SK-N-SH (cell line): ENCODE data around the gene TTC28. TPM values are rescaled to one million over a fixed set of nuclear protein-coding genes. Genes with fewer than 3 reads are reported as not detected.

ENCODE experiments used
- CTCF ChIA-PET: fragments of 300-600, 350-600 bp; formaldehyde crosslinking; extraction: SDS; loops from one replicate; lab custom pipeline; 2021; lab: Yijun Ruan, JAX
- POLR2A ChIA-PET: fragments of 350-600 bp; sonication (Branson Sonifier 250); formaldehyde crosslinking; extraction: SDS; loops from one replicate; lab custom pipeline; 2020; ENCODE audit warnings: antibody characterized with exemption, inconsistent platforms; lab: Yijun Ruan, JAX
- DNase-seq: peaks from one replicate; pipeline ENCODE4 v3.0.0; 2012
- H2AFZ ChIP-seq: fragments of 200-600 bp; sonication (generic); 2 replicates; pipeline ENCODE4 v1.8.1; 2016; ENCODE audit warnings: antibody characterized with exemption, mild to moderate bottlenecking, low read depth
- H3F3A ChIP-seq: fragments of 200-600 bp; sonication (generic); replicated peaks from 2 replicates; pipeline ENCODE3; 2016; ENCODE audit warnings: antibody characterized with exemption, mild to moderate bottlenecking; ENCODE audit not compliant: insufficient read depth
- H3K27ac ChIP-seq, 2 experiments: fragments of 200-500 bp in 1 of 2; fragments of 200-600 bp in 1 of 2; sonication (Bioruptor generic) in 1 of 2; sonication (generic), shearing (Covaris generic) in 1 of 2; 2 replicates each; pipeline versions ENCODE4 v1.5.1 to v1.6.1; 2014 to 2016; ENCODE audit warnings: low read depth in 2 of 2, inconsistent platforms in 1 of 2, low read length in 1 of 2, mild to moderate bottlenecking in 1 of 2, mixed read lengths in 1 of 2
- H3K27me3 ChIP-seq: fragments of 200-600 bp; sonication (generic), shearing (Covaris generic); 2 replicates; pipeline ENCODE4 v1.6.1; 2016; ENCODE audit warnings: mixed run types; ENCODE audit not compliant: insufficient read depth
- H3K36me3 ChIP-seq, 2 experiments: fragments of 200-500 bp in 1 of 2; fragments of 200-600 bp in 1 of 2; sonication (Bioruptor generic) in 1 of 2; sonication (generic) in 1 of 2; replicated peaks in 1 of 2; 2 replicates each; pipeline versions ENCODE3 to v1.5.1; 2014 to 2016; ENCODE audit warnings: low read length in 1 of 2, mild to moderate bottlenecking in 1 of 2; ENCODE audit not compliant: insufficient read depth in 2 of 2, control insufficient read depth in 1 of 2
- H3K4me1 ChIP-seq, 2 experiments: fragments of 200-500 bp in 1 of 2; fragments of 200-600 bp in 1 of 2; sonication (Bioruptor generic) in 1 of 2; sonication (generic), shearing (Covaris generic) in 1 of 2; 2 replicates each; pipeline versions ENCODE4 v1.5.1 to v1.6.1; 2014 to 2016; ENCODE audit warnings: low read depth in 1 of 2, low read length in 1 of 2, mixed run types in 1 of 2; ENCODE audit not compliant: insufficient read depth in 2 of 2, control insufficient read depth in 1 of 2
- H3K4me2 ChIP-seq: fragments of 200-600 bp; sonication (generic), shearing (Covaris generic); 2 replicates; pipeline ENCODE4 v1.6.1; 2017; ENCODE audit warnings: mixed run types
- H3K4me3 ChIP-seq, 2 experiments: fragments of 200-500 bp in 1 of 2; fragments of 200-600 bp in 1 of 2; sonication (Bioruptor generic) in 1 of 2; sonication (generic), shearing (Covaris generic) in 1 of 2; 2 replicates each; pipeline versions ENCODE4 v1.5.1 to v1.8.1; 2014 to 2016; ENCODE audit warnings: low read depth in 2 of 2, inconsistent platforms in 1 of 2, low read length in 1 of 2, mild to moderate bottlenecking in 1 of 2, mixed read lengths in 1 of 2, moderate library complexity in 1 of 2
- H3K79me2 ChIP-seq: fragments of 200-600 bp; sonication (generic); 2 replicates; pipeline ENCODE4 v1.8.1; 2017; ENCODE audit warnings: mild to moderate bottlenecking; ENCODE audit not compliant: insufficient read depth
- H3K9ac ChIP-seq: fragments of 200-600 bp; sonication (generic); 2 replicates; pipeline ENCODE4 v1.6.1; 2017; ENCODE audit warnings: mixed run types
- H3K9me2 ChIP-seq: fragments of 200-600 bp; sonication (generic); 2 replicates; pipeline ENCODE4 v1.6.1; 2017; ENCODE audit warnings: mixed run types
- H3K9me3 ChIP-seq: fragments of 200-600 bp; sonication (generic); 2 replicates; pipeline ENCODE4 v1.6.1; 2017; ENCODE audit warnings: mixed run types, mild to moderate bottlenecking, moderate library complexity
- H4K20me1 ChIP-seq: fragments of 200-600 bp; sonication (generic); 2 replicates; pipeline ENCODE4 v1.6.1; 2017; ENCODE audit warnings: mild to moderate bottlenecking, mixed run types; ENCODE audit not compliant: insufficient read depth
- CHD2 ChIP-seq: fragments of 150-350 bp; IDR thresholded peaks from 2 replicates; pipeline ENCODE4 v1.6.1; 2018; ENCODE audit warnings: low read length; ENCODE audit not compliant: partially characterized antibody
- EP300 ChIP-seq, 2 experiments: IDR thresholded peaks; 2 replicates each; pipeline versions ENCODE4 v1.4.0 to v1.6.1; 2012; ENCODE audit warnings: borderline replicate concordance in 1 of 2, low read depth in 1 of 2, low read length in 1 of 2
- EZH2phosphoT487 ChIP-seq: fragments of 200-600 bp; sonication (generic); IDR thresholded peaks from 2 replicates; pipeline ENCODE4 v1.6.1; 2017; ENCODE audit warnings: low read depth, mixed run types, mild to moderate bottlenecking, antibody characterized with exemption, moderate library complexity, borderline replicate concordance
- FOSL2 ChIP-seq: IDR thresholded peaks from 2 replicates; pipeline ENCODE4 v1.4.0; 2012; ENCODE audit warnings: low read depth, mild to moderate bottlenecking, moderate library complexity, borderline replicate concordance
- FOXJ3 ChIP-seq: sonication (generic); formaldehyde crosslinking; IDR thresholded peaks from 2 replicates; pipeline ENCODE4 v1.5.1; 2020; ENCODE audit warnings: mild to moderate bottlenecking, missing genetic modification reagents
- GATA2 ChIP-seq: sonication (generic); formaldehyde crosslinking; IDR thresholded peaks from 2 replicates; pipeline ENCODE4 v1.5.0; 2020; ENCODE audit warnings: mild to moderate bottlenecking, missing genetic modification reagents
- MEF2A ChIP-seq: IDR thresholded peaks from 2 replicates; pipeline ENCODE4 v1.4.0; 2012; ENCODE audit warnings: low read depth, borderline replicate concordance
- MXI1 ChIP-seq: IDR thresholded peaks from 2 replicates; pipeline ENCODE4 v1.6.1; 2012; ENCODE audit warnings: mild to moderate bottlenecking, low read depth, low read length, improper control_type of control experiment
- NRF1 ChIP-seq: IDR thresholded peaks from 2 replicates; pipeline ENCODE4 v1.6.1; 2012; ENCODE audit warnings: low read depth, mild to moderate bottlenecking, low read length
- POLR2AphosphoS5 ChIP-seq: IDR thresholded peaks from 2 replicates; pipeline ENCODE4 v1.6.1; 2012; ENCODE audit warnings: low read depth, low read length
- RAD21 ChIP-seq: IDR thresholded peaks from 2 replicates; pipeline ENCODE4 v1.6.1; 2012; ENCODE audit warnings: mild to moderate bottlenecking, low read length
- RCOR1 ChIP-seq: fragments of 150-350 bp; IDR thresholded peaks from 2 replicates; pipeline ENCODE4 v1.6.1; 2017; ENCODE audit warnings: antibody characterized with exemption, low read length
- REST ChIP-seq: IDR thresholded peaks from 2 replicates; pipeline ENCODE4 v1.6.1; 2012; ENCODE audit warnings: mild to moderate bottlenecking, low read depth, low read length, moderate library complexity
- SIN3A ChIP-seq: IDR thresholded peaks from 2 replicates; pipeline ENCODE4 v1.6.1; 2012; ENCODE audit warnings: low read depth, mild to moderate bottlenecking, low read length, moderate library complexity, borderline replicate concordance
- SMC3 ChIP-seq: IDR thresholded peaks from 2 replicates; pipeline ENCODE4 v1.6.1; 2012; ENCODE audit warnings: low read depth, low read length, improper control_type of control experiment
- WGBS: methylation state at CpG from one replicate; pipeline ENCODE4 v1.1.6; 2017; ENCODE audit warnings: low lambda C conversion rate; 5-methylcytosine and 5-hydroxymethylcytosine counted together
- polyA plus RNA-seq, 3 experiments: library from polyadenylated mRNA; depleted of rRNA; stranded (reverse); fragments of >200 nt; gene quantifications; 2 replicates each; pipeline ENCODE4 v1.2.3, GENCODE V29; 2012
- TF ChIP-seq, protein P1 (sequence below): IDR thresholded peaks from 2 replicates; pipeline ENCODE4 v1.4.0; 2012; ENCODE audit warnings: low read depth, borderline replicate concordance

Gene TTC28
- polyA plus RNA-seq, 1 of the 3 experiments (the other 2 are of a cell fraction), result 5.9 TPM

DNA sequence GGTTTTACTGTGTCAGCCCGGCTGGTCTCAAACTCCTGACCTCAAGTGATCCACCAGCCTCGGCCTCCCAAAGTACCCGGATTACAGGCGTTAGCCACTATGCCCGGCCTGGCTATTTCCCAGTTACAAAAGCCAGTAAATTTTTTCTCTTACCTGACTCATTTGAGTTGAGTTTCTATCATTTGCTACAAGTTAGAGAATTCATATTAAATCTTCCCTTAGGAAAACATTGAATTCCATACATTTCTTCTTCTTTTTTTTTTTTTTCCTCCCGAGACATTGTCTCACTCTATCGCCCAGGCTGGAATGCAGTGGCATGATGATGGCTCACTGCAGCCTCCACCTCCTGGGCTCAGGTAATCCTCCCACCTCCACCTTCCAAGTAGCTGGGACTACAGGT is 36.0 kb upstream of the TTC28 start:
- no peak for DNase-seq
- peaks cover 0 to 10% of the 10 kb centered on the region in 2 experiments for H3K36me3 ChIP-seq
- no peaks in the 10 kb centered on the region for H3K79me2 ChIP-seq
- no peak overlapping the region for H3K4me2 ChIP-seq
- 92% methylated on average over 7 of the region's 7 CpGs for WGBS
- H2AFZ ChIP-seq, result no peak overlapping the region
- H3K9ac ChIP-seq, result no peak overlapping the region
- peaks cover 13 to 23% of the 10 kb centered on the region in 2 experiments; a peak in 2 of 4 replicates for H3K4me1 ChIP-seq
- no peaks in the 10 kb centered on the region for H4K20me1 ChIP-seq
- no peaks in the 10 kb centered on the region for H3K27me3 ChIP-seq
- no peaks in the 10 kb centered on the region for H3K9me2 ChIP-seq
- H3K9me3 ChIP-seq, result no peaks in the 10 kb centered on the region
- POLR2A ChIA-PET, result no interaction called here
- peaks cover 26% of the 10 kb centered on the region for H3F3A ChIP-seq
- TF ChIP-seq RCOR1, result no peak
- no peak for TF ChIP-seq RAD21
- TF ChIP-seq, protein P1, sequence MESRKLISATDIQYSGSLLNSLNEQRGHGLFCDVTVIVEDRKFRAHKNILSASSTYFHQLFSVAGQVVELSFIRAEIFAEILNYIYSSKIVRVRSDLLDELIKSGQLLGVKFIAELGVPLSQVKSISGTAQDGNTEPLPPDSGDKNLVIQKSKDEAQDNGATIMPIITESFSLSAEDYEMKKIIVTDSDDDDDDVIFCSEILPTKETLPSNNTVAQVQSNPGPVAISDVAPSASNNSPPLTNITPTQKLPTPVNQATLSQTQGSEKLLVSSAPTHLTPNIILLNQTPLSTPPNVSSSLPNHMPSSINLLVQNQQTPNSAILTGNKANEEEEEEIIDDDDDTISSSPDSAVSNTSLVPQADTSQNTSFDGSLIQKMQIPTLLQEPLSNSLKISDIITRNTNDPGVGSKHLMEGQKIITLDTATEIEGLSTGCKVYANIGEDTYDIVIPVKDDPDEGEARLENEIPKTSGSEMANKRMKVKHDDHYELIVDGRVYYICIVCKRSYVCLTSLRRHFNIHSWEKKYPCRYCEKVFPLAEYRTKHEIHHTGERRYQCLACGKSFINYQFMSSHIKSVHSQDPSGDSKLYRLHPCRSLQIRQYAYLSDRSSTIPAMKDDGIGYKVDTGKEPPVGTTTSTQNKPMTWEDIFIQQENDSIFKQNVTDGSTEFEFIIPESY, result no peak
- TF ChIP-seq REST, result no peak
- no peak overlapping the region for H3K27ac ChIP-seq
- H3K4me3 ChIP-seq, result no peak overlapping the region
- CTCF ChIA-PET, result interaction anchor here (1.8 kb wide), 1 partner anchor 115 kb away, joined by 4 read pairs; no protein-coding TSS in a partner anchor

GRCh38 chr22:28714043-28714628 is 34.5 kb upstream of the TTC28 start:
- no peak overlapping the region for H3K9ac ChIP-seq
- no peak overlapping the region for H3K27ac ChIP-seq
- CTCF ChIA-PET, result interaction anchor here (0.6 to 1.8 kb wide), 2 partner anchors 114 to 1340 kb away, joined by 3 to 4 read pairs; no protein-coding TSS in a partner anchor
- no peaks in the 10 kb centered on the region for H3K79me2 ChIP-seq
- no peaks in the 10 kb centered on the region for H3K27me3 ChIP-seq
- POLR2A ChIA-PET, result no interaction called here
- H3F3A ChIP-seq, result peaks cover 41% of the 10 kb centered on the region
- no peak overlapping the region for H2AFZ ChIP-seq
- WGBS, result 98% methylated on average over 2 of the region's 2 CpGs
- H3K9me2 ChIP-seq, result no peaks in the 10 kb centered on the region
- H3K36me3 ChIP-seq, result peaks cover 2 to 10% of the 10 kb centered on the region in 2 experiments
- no peaks in the 10 kb centered on the region for H3K9me3 ChIP-seq
- H3K4me3 ChIP-seq, result no peak overlapping the region
- peaks cover 17 to 35% of the 10 kb centered on the region in 2 experiments; a peak in 3 of 4 replicates for H3K4me1 ChIP-seq
- no peak overlapping the region for H3K4me2 ChIP-seq
- no peaks in the 10 kb centered on the region for H4K20me1 ChIP-seq
- no peak for DNase-seq
- TF ChIP-seq FOSL2 (no peak), EP300 (IDR thresholded peaks at IDR 0.05; ENCODE audit: borderline replicate concordance in 1 of 2, low read depth in 1 of 2, low read length in 1 of 2) (no peak), RAD21 (no peak), MEF2A (no peak), CHD2 (no peak), POLR2AphosphoS5 (no peak), SIN3A (no peak), SMC3 (no peak), NRF1 (no peak), FOXJ3 (CRISPR knock-in tag) (no peak), MXI1 (no peak), EZH2phosphoT487 (no peak), GATA2 (CRISPR knock-in tag) (no peak)
- TF ChIP-seq, protein P1, result no peak
